Peyer's patch (tissue), 4 donors: ENCODE data around the gene COL26A1.

Experiments used
- CTCF ChIP-seq, 6 experiments: fragments of 450-650 bp in 4 of 6; fragments of 200-600 bp in 2 of 6; sonication (generic) in 1 of 6; IDR thresholded peaks; one replicate each; pipeline ENCODE4 v1.5.1; 2017 to 2019; ENCODE audit warnings: antibody characterized with exemption in 6 of 6, mild to moderate bottlenecking in 3 of 6, moderate library complexity in 1 of 6
- POLR2A ChIP-seq, 2 donors: fragments of 450-650 bp; IDR thresholded peaks; one replicate each; pipeline ENCODE4 v1.5.1; 2017; ENCODE audit warnings: antibody characterized with exemption in 2 of 2, mild to moderate bottlenecking in 2 of 2, moderate library complexity in 2 of 2

- TF ChIP-seq CTCF (IDR thresholded peaks at IDR 0.05) (no peak), POLR2A (IDR thresholded peaks at IDR 0.05) (no peak)
Observed at GRCh38 chr7:101479217-101479616, 116.5 kb downstream of the COL26A1 start.
